Keratinocyte (primary cell): ENCODE data around the gene KCNH2. TPM values are rescaled to one million over a fixed set of nuclear protein-coding genes. Genes with fewer than 3 reads are reported as not detected.

ENCODE experiments used
- DNase-seq: peaks from one replicate; pipeline ENCODE4 v3.0.0-alpha.2; 2011; ENCODE audit warnings: low read depth, missing footprints, low spot score
- FAIRE-seq: peaks from 2 replicates; lab custom pipeline; 2011; peaks lifted over from hg19 to GRCh38; lab: Jason Lieb, UNC
- H2AFZ ChIP-seq: 2 replicates; pipeline ENCODE4 v1.6.0; 2012; ENCODE audit warnings: low read length, control low read depth, inconsistent platforms; ENCODE audit not compliant: control insufficient read depth
- H3K27ac ChIP-seq: 2 replicates; pipeline ENCODE4 v1.5.1; 2011; ENCODE audit warnings: low read length; ENCODE audit not compliant: control insufficient read depth, insufficient read depth
- H3K27me3 ChIP-seq: 3 replicates; pipeline ENCODE4 v1.6.0; 2011; ENCODE audit warnings: low read length; ENCODE audit not compliant: control insufficient read depth, insufficient read depth; ENCODE audit errors: extremely low read depth
- H3K36me3 ChIP-seq, 2 experiments: 2 replicates in 1 of 2; 3 replicates in 1 of 2; pipeline ENCODE4 v1.5.1; 2011; ENCODE audit warnings: low read length in 2 of 2, mild to moderate bottlenecking in 1 of 2; ENCODE audit not compliant: control insufficient read depth in 2 of 2, insufficient read depth in 2 of 2; ENCODE audit errors: extremely low read depth in 1 of 2
- H3K4me1 ChIP-seq: 3 replicates; pipeline ENCODE4 v1.5.1; 2011; ENCODE audit warnings: low read length; ENCODE audit not compliant: control insufficient read depth, insufficient read depth; ENCODE audit errors: extremely low read depth
- H3K4me2 ChIP-seq: 3 replicates; pipeline ENCODE4 v1.6.0; 2011; ENCODE audit warnings: low read depth, low read length; ENCODE audit not compliant: control insufficient read depth, insufficient read depth; ENCODE audit errors: extremely low read depth
- H3K4me3 ChIP-seq, 3 experiments: fragments of 200-600 bp in 1 of 3; sonication (generic) in 1 of 3; 2 replicates in 2 of 3; 3 replicates in 1 of 3; pipeline ENCODE4 v1.5.1; 2011 to 2016; ENCODE audit warnings: low read length in 3 of 3, mild to moderate bottlenecking in 3 of 3, control low read depth in 2 of 3, inconsistent platforms in 1 of 3, low read depth in 1 of 3, mixed read lengths in 1 of 3, mixed run types in 1 of 3, moderate library complexity in 1 of 3; ENCODE audit not compliant: control insufficient read depth in 2 of 3, insufficient read depth in 2 of 3; ENCODE audit errors: extremely low read depth in 1 of 3
- H3K79me2 ChIP-seq: 2 replicates; pipeline ENCODE4 v1.6.0; 2012; ENCODE audit warnings: low read length; ENCODE audit not compliant: control insufficient read depth, insufficient read depth
- H3K9ac ChIP-seq: 3 replicates; pipeline ENCODE4 v1.6.0; 2011; ENCODE audit warnings: low read length; ENCODE audit not compliant: control insufficient read depth, insufficient read depth; ENCODE audit errors: extremely low read depth
- H3K9me1 ChIP-seq: 3 replicates; pipeline ENCODE4 v1.6.0; 2011; ENCODE audit warnings: low read length; ENCODE audit not compliant: control insufficient read depth, insufficient read depth; ENCODE audit errors: extremely low read depth
- H3K9me3 ChIP-seq: 2 replicates; pipeline ENCODE4 v1.5.1; 2012; ENCODE audit warnings: low read depth, low read length; ENCODE audit not compliant: control insufficient read depth
- H4K20me1 ChIP-seq: 3 replicates; pipeline ENCODE4 v1.6.0; 2011; ENCODE audit warnings: low read length; ENCODE audit not compliant: control insufficient read depth, insufficient read depth; ENCODE audit errors: extremely low read depth
- EZH2 ChIP-seq: IDR thresholded peaks from one replicate; pipeline ENCODE4 v1.6.1; 2012; ENCODE audit warnings: inconsistent platforms, mild to moderate bottlenecking, low read length, moderate library complexity
- dilution Hi-C: fragments of 300-500 bp; cut with MboI; formaldehyde crosslinking; loops from one replicate; pipeline ENCODE4 v1.7.0; 2020; ENCODE audit warnings: low sequenced_read_pairs; ENCODE audit not compliant: extremely low pct_ligation_motif_present
- polyA plus RNA-seq, 5 experiments: library from polyadenylated mRNA; depleted of rRNA in 3 of 5; stranded (reverse) in 3 of 5; stranded (forward) in 1 of 5; unstranded in 1 of 5; fragments of >200 nt; gene quantifications; 1 replicate in 1 of 5; 2 replicates in 3 of 5; 3 replicates in 1 of 5; pipeline versions ENCODE4 v1.2.1 to v1.2.3, GENCODE V29; 2011 to 2012; ENCODE audit warnings: missing spikeins in 2 of 5, low read depth in 1 of 5, low replicate concordance in 1 of 5
- TF ChIP-seq, protein P1 (sequence below), 3 experiments: IDR thresholded peaks in 1 of 3; conservative IDR thresholded peaks in 1 of 3; optimal IDR thresholded peaks in 1 of 3; 2 replicates in 2 of 3; 3 replicates in 1 of 3; pipeline versions ENCODE3 to v1.5.1; 2011; ENCODE audit warnings: low read length in 3 of 3, mild to moderate bottlenecking in 3 of 3, moderate library complexity in 2 of 3, control low read depth in 1 of 3, inconsistent platforms in 1 of 3; ENCODE audit not compliant: insufficient read depth in 2 of 3; ENCODE audit errors: extremely low read depth in 1 of 3

KCNH2 gene
- polyA plus RNA-seq, 1 donor (not counting 4 experiments of a cell fraction or from before 2014, with no cell fraction given) = 0.03 TPM

- Histone ChIP-seq H3K36me3 (no peaks in the 10 kb centered on the region), H3K9ac (no peak overlapping the region), H3K9me3 (no peaks in the 10 kb centered on the region), H3K27me3 (peaks cover 60% of the 10 kb centered on the region), H3K79me2 (no peaks in the 10 kb centered on the region), H4K20me1 (no peaks in the 10 kb centered on the region), H3K4me2 (no peak overlapping the region), H3K4me3 (no peak overlapping the region), H3K9me1 (no peaks in the 10 kb centered on the region), H3K4me1 (peaks cover 8% of the 10 kb centered on the region), H2AFZ (no peak overlapping the region), H3K27ac (no peak overlapping the region)
- dilution Hi-C loops = no loop called here
- no peak for FAIRE-seq
- DNase-seq = no peak
- TF ChIP-seq, protein P1, sequence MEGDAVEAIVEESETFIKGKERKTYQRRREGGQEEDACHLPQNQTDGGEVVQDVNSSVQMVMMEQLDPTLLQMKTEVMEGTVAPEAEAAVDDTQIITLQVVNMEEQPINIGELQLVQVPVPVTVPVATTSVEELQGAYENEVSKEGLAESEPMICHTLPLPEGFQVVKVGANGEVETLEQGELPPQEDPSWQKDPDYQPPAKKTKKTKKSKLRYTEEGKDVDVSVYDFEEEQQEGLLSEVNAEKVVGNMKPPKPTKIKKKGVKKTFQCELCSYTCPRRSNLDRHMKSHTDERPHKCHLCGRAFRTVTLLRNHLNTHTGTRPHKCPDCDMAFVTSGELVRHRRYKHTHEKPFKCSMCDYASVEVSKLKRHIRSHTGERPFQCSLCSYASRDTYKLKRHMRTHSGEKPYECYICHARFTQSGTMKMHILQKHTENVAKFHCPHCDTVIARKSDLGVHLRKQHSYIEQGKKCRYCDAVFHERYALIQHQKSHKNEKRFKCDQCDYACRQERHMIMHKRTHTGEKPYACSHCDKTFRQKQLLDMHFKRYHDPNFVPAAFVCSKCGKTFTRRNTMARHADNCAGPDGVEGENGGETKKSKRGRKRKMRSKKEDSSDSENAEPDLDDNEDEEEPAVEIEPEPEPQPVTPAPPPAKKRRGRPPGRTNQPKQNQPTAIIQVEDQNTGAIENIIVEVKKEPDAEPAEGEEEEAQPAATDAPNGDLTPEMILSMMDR (optimal IDR thresholded peaks at IDR 0.05 in 1 of 3, IDR thresholded peaks at IDR 0.05 in 1 of 3, conservative IDR thresholded peaks at IDR 0.05 in 1 of 3; ENCODE audit: extremely low read depth in 1 of 3, insufficient read depth in 2 of 3, low read length in 3 of 3) = no peak
- no peak for TF ChIP-seq EZH2
These were observed 37.8 kb upstream of the KCNH2 start for GRCh38 chr7:151015967-151016366.

DNA sequence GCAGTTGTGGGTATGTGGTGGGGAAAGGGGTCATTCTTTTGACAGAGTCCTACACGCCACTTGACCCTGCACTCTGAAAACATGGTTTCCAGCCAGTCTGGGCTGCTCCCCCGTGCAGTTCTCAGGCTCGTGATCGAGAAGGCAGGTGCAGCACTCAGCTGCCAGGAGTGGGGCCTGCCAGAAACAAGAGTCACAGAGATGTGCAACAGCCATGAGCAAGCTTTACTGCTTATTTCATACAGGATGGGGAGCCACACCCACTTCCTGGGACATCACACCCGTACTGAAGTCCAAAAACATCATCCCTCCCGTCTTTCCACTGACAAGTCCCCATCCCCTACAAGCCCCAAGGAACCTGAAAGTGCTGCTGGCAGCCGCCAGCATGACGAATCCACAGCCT, 36.8 kb upstream of the KCNH2 start:
- Histone ChIP-seq H4K20me1 (no peaks in the 10 kb centered on the region), H3K36me3 (no peaks in the 10 kb centered on the region), H3K9me1 (no peaks in the 10 kb centered on the region), H3K9ac (no peak overlapping the region), H3K4me1 (peaks cover 12% of the 10 kb centered on the region), H2AFZ (no peak overlapping the region), H3K4me2 (no peak overlapping the region), H3K4me3 (no peak overlapping the region), H3K27ac (no peak overlapping the region), H3K79me2 (no peaks in the 10 kb centered on the region), H3K27me3 (peaks cover 59% of the 10 kb centered on the region), H3K9me3 (no peaks in the 10 kb centered on the region)
- dilution Hi-C loops = no loop called here
- FAIRE-seq (no peak), DNase-seq (no peak)
- TF ChIP-seq, protein P1 (optimal IDR thresholded peaks at IDR 0.05 in 1 of 3, IDR thresholded peaks at IDR 0.05 in 1 of 3, conservative IDR thresholded peaks at IDR 0.05 in 1 of 3; ENCODE audit: extremely low read depth in 1 of 3, insufficient read depth in 2 of 3, low read length in 3 of 3) = no peak
- TF ChIP-seq EZH2 = no peak
